AG04450 (cell line): ENCODE measurements around the gene XPNPEP3. TPM values are rescaled to one million over a fixed set of nuclear protein-coding genes. Genes with fewer than 3 reads are reported as not detected.

ENCODE experiments used
- CTCF ChIA-PET: fragments of 300-600, 350-600 bp; formaldehyde crosslinking; extraction: SDS; loops from one replicate; lab custom pipeline; 2022; ENCODE audit warnings: antibody characterized with exemption, inconsistent platforms; lab: Charles Lee
- POLR2A ChIA-PET: fragments of 350-600 bp; formaldehyde crosslinking; extraction: SDS; loops from one replicate; lab custom pipeline; 2021; ENCODE audit warnings: antibody characterized with exemption, inconsistent platforms; lab: Yijun Ruan, JAX
- DNase-seq: peaks from one replicate; pipeline ENCODE4 v3.0.0-alpha.2; 2011; ENCODE audit warnings: low read depth, low spot score
- H3K27ac ChIP-seq: one replicate; pipeline ENCODE4 v1.5.1; 2012; ENCODE audit warnings: low read depth, low read length, control low read depth
- H3K27me3 ChIP-seq: one replicate; pipeline ENCODE4 v1.6.0; 2012; ENCODE audit warnings: low read length; ENCODE audit not compliant: control insufficient read depth, insufficient read depth
- H3K4me3 ChIP-seq: 2 replicates; pipeline ENCODE4 v1.5.1; 2011; ENCODE audit warnings: mild to moderate bottlenecking, low read depth, low read length, control low read depth
- H3K9me3 ChIP-seq: 2 replicates; pipeline ENCODE4 v1.5.1; 2012; ENCODE audit warnings: low read length; ENCODE audit not compliant: control insufficient read depth, insufficient read depth
- CTCF ChIP-seq: IDR thresholded peaks from 2 replicates; pipeline ENCODE4 v1.5.1; 2011; ENCODE audit warnings: low read depth, low read length, control low read depth, inconsistent platforms
- polyA plus RNA-seq: library from polyadenylated mRNA; depleted of rRNA; stranded (reverse); fragments of >200 nt; gene quantifications from 2 replicates; pipeline ENCODE4 v1.2.3, GENCODE V29; 2011

XPNPEP3 gene
- polyA plus RNA-seq, 1 experiment, result 26.3 TPM

- POLR2A ChIA-PET, result interaction anchor here (0.6 kb wide), 1 partner anchor 150 kb away, joined by 6 read pairs; no protein-coding TSS in a partner anchor
- CTCF ChIA-PET, result no interaction called here
- no peaks in the 10 kb centered on the region for H3K9me3 ChIP-seq
- TF ChIP-seq CTCF, result no peak
- no peak overlapping the region for H3K4me3 ChIP-seq
- no peaks in the 10 kb centered on the region for H3K27me3 ChIP-seq
- H3K27ac ChIP-seq, result no peak overlapping the region
- DNase-seq, result no peak
Measured at GRCh38 chr22:40955571-40955970, 98.6 kb downstream of the XPNPEP3 start.

DNA sequence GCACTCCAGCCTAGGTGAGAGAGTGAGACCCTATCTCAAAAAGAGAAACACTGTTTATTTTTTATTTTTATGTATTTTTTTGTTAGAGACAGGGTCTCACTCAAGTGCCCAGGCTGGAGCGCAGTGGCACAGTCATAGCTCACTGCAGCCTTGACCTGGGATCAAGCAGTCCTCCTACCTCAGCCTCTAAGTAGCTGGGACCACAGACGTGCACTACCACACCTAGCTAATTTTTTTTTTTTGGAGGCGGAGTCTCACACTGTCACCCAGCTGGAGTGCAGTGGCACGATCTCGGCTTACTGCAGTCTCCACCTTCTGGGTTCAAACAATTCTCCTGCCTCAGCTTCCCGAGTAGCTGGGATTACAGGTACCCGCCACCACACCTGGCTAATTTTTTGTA is 100.7 kb downstream of the XPNPEP3 start:
- Histone ChIP-seq H3K4me3 (no peak overlapping the region), H3K9me3 (no peaks in the 10 kb centered on the region), H3K27me3 (no peaks in the 10 kb centered on the region), H3K27ac (no peak overlapping the region)
- ChIA-PET CTCF (no interaction called here), POLR2A (no interaction called here)
- no peak for TF ChIP-seq CTCF
- no peak for DNase-seq

GRCh38 chr22:40958299-40958698 is 101.4 kb downstream of the XPNPEP3 start:
- H3K27me3 ChIP-seq, result no peaks in the 10 kb centered on the region
- no peak overlapping the region for H3K4me3 ChIP-seq
- no peak for DNase-seq
- CTCF ChIA-PET, result no interaction called here
- no peak overlapping the region for H3K27ac ChIP-seq
- no peaks in the 10 kb centered on the region for H3K9me3 ChIP-seq
- POLR2A ChIA-PET, result no interaction called here
- no peak for TF ChIP-seq CTCF

DNA sequence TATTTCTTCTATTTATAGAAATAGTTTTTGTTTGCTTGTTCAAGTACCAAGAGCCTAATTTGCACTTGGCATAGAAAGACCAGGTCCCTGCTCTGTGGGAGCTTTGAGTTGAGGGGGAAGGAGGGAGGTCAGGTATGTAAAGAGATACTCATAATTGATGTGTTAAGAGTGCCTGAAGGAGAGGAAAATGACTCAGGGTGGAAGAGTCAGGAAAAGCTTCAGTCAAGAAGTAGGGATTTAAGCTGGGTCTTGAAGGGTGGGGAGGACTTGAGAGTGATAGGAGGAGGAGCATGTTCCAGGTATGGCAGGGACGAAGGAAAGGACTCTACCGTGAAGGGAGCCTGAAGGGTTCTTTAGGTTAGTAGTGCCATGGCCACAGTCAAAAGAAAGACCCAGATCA is 103.2 kb downstream of the XPNPEP3 start:
- ChIA-PET CTCF (interaction anchor here (0.7 kb wide), 1 partner anchor 37 kb away, joined by 3 read pairs; no protein-coding TSS in a partner anchor), POLR2A (interaction anchor here (0.8 to 0.9 kb wide), 2 partner anchors 9 to 133 kb away, joined by 3 read pairs; partner anchors contain the start of gene RBX1)
- TF ChIP-seq CTCF, result no peak
- no peak for DNase-seq
- Histone ChIP-seq H3K27me3 (no peaks in the 10 kb centered on the region), H3K9me3 (no peaks in the 10 kb centered on the region), H3K27ac (no peak overlapping the region), H3K4me3 (no peak overlapping the region)

GRCh38 chr22:40965936-40966725 is 109.2 kb downstream of the XPNPEP3 start:
- no peaks in the 10 kb centered on the region for H3K9me3 ChIP-seq
- H3K27ac ChIP-seq, result no peak overlapping the region
- no peak for TF ChIP-seq CTCF
- CTCF ChIA-PET, result no interaction called here
- POLR2A ChIA-PET, result interaction anchor here (1.5 kb wide), 1 partner anchor 15 kb away, joined by 5 read pairs; the partner anchor contains the start of gene RBX1
- no peak overlapping the region for H3K4me3 ChIP-seq
- DNase-seq, result no peak
- no peaks in the 10 kb centered on the region for H3K27me3 ChIP-seq
